GM23248 (cell line): Measurements from ENCODE around the gene ANGEL1. TPM values are rescaled to one million over a fixed set of nuclear protein-coding genes. Genes with fewer than 3 reads are reported as not detected.

Experiments used
- DNase-seq: peaks from one replicate; pipeline ENCODE4 v3.0.0-alpha.2; 2015
- H2AFZ ChIP-seq: fragments of 200-600 bp; sonication (generic); 2 replicates; pipeline ENCODE4 v1.6.1; 2016; ENCODE audit warnings: antibody characterized with exemption
- H3F3A ChIP-seq: fragments of 200-600 bp; sonication (generic); 2 replicates; pipeline ENCODE4 v1.6.1; 2016; ENCODE audit warnings: mild to moderate bottlenecking, antibody characterized with exemption, mixed run types; ENCODE audit not compliant: insufficient read depth
- H3K27ac ChIP-seq: fragments of 200-600 bp; sonication (generic); 2 replicates; pipeline ENCODE4 v1.5.1; 2016; ENCODE audit warnings: mild to moderate bottlenecking
- H3K27me3 ChIP-seq: fragments of 200-600 bp; sonication (generic); replicated peaks from 2 replicates; pipeline ENCODE4 v1.6.1; 2016; ENCODE audit warnings: mild to moderate bottlenecking; ENCODE audit not compliant: insufficient read depth
- H3K36me3 ChIP-seq: fragments of 200-600 bp; sonication (generic); 2 replicates; pipeline ENCODE4 v1.6.1; 2016; ENCODE audit warnings: low read depth, mild to moderate bottlenecking
- H3K4me1 ChIP-seq: fragments of 200-600 bp; sonication (generic); 2 replicates; pipeline ENCODE4 v1.6.1; 2016; ENCODE audit warnings: mild to moderate bottlenecking; ENCODE audit not compliant: insufficient read depth
- H3K4me2 ChIP-seq: fragments of 200-600 bp; sonication (generic); one replicate; pipeline ENCODE4 v1.6.1; 2016; ENCODE audit warnings: mild to moderate bottlenecking; ENCODE audit not compliant: unreplicated experiment
- H3K4me3 ChIP-seq: fragments of 200-600 bp; sonication (generic); 2 replicates; pipeline ENCODE4 v1.5.1; 2016; ENCODE audit warnings: mild to moderate bottlenecking
- H3K79me2 ChIP-seq: fragments of 200-600 bp; sonication (generic); 2 replicates; pipeline ENCODE4 v1.6.1; 2016; ENCODE audit warnings: mild to moderate bottlenecking; ENCODE audit not compliant: insufficient read depth
- H3K9ac ChIP-seq: fragments of 200-600 bp; sonication (generic); 2 replicates; pipeline ENCODE4 v1.6.1; 2016; ENCODE audit warnings: mild to moderate bottlenecking
- H3K9me2 ChIP-seq: fragments of 200-600 bp; sonication (generic); 2 replicates; pipeline ENCODE4 v1.6.1; 2016; ENCODE audit warnings: mixed run types, mild to moderate bottlenecking, moderate library complexity; ENCODE audit not compliant: insufficient read depth
- H3K9me3 ChIP-seq: fragments of 200-600 bp; sonication (generic); one replicate; pipeline ENCODE4 v1.6.1; 2017; ENCODE audit warnings: low read depth
- H4K20me1 ChIP-seq: fragments of 200-600 bp; sonication (generic); 2 replicates; pipeline ENCODE4 v1.6.0; 2016; ENCODE audit not compliant: insufficient read depth
- EZH2 ChIP-seq: fragments of 200-600 bp; sonication (generic); IDR thresholded peaks from 2 replicates; pipeline ENCODE4 v1.6.1; 2018; ENCODE audit warnings: antibody characterized with exemption, mild to moderate bottlenecking; ENCODE audit not compliant: insufficient read depth, poor library complexity, severe bottlenecking
- EZH2phosphoT487 ChIP-seq: fragments of 200-600 bp; sonication (generic); IDR thresholded peaks from 2 replicates; pipeline ENCODE4 v1.6.1; 2018; ENCODE audit warnings: antibody characterized with exemption, moderate library complexity, mild to moderate bottlenecking, low read depth; ENCODE audit not compliant: insufficient read depth
- WGBS, 2 experiments: methylation state at CpG; one replicate each; pipeline ENCODE4 v1.1.6; 2015 to 2017; ENCODE audit warnings: low lambda C conversion rate in 2 of 2, low coverage in 1 of 2; ENCODE audit errors: missing lambda C conversion rate in 2 of 2; 5-methylcytosine and 5-hydroxymethylcytosine counted together
- in situ Hi-C: fragments of 300-500 bp; cut with MboI; formaldehyde crosslinking; loops from 2 replicates; pipeline ENCODE4 v1.15.0; 2020
- polyA plus RNA-seq: library from polyadenylated mRNA; unstranded; fragments of >200 nt; fragmentation: Nextera tagmentation; extraction: Ambion mirVana; gene quantifications from 2 replicates; pipeline ENCODE4 v1.2.1, GENCODE V29; 2016
- total RNA-seq: library from RNA; depleted of rRNA; stranded (reverse); fragments of >200 nt; shearing (Covaris generic); gene quantifications from 2 replicates; pipeline ENCODE4 v1.2.3, GENCODE V29; 2014

The ANGEL1 gene
- total and polyA plus RNA-seq, 2 experiments from 2014 or later = 4.9 to 7.3 TPM

- 83 to 85% methylated on average over 18 of the region's 18 CpGs for WGBS, 2 experiments
- in situ Hi-C loops = no loop called here
- 0 out of 2 replicates have a peak overlapping the region, but pooled peaks have one; percentile 39 for H2AFZ ChIP-seq
- no peak overlapping the region for H3K9ac ChIP-seq
- no peak for TF ChIP-seq EZH2phosphoT487
- no peak for TF ChIP-seq EZH2
- H3K4me3 ChIP-seq = no peak overlapping the region
- H3K27ac ChIP-seq = no peak overlapping the region
- H3K4me1 ChIP-seq = peaks cover 13% of the 10 kb centered on the region
- H4K20me1 ChIP-seq = no peaks in the 10 kb centered on the region
- no peaks in the 10 kb centered on the region for H3K27me3 ChIP-seq
- DNase-seq = no peak
- no peaks in the 10 kb centered on the region for H3F3A ChIP-seq
- H3K36me3 ChIP-seq = no peaks in the 10 kb centered on the region
- H3K9me2 ChIP-seq = no peaks in the 10 kb centered on the region
- peak overlapping the region; percentile 44 for H3K4me2 ChIP-seq
- H3K9me3 ChIP-seq = no peaks in the 10 kb centered on the region
- H3K79me2 ChIP-seq = no peaks in the 10 kb centered on the region
Measured at GRCh38 chr14:76773956-76774820, 38.5 kb downstream of the ANGEL1 start.

GRCh38 chr14:76773188-76773885, 39.3 kb downstream of the ANGEL1 start:
- Histone ChIP-seq H3K4me3 (no peak overlapping the region), H3F3A (no peaks in the 10 kb centered on the region), H3K4me2 (peak overlapping the region; percentile 44), H3K9ac (no peak overlapping the region), H3K9me2 (no peaks in the 10 kb centered on the region), H3K9me3 (no peaks in the 10 kb centered on the region), H4K20me1 (no peaks in the 10 kb centered on the region), H3K36me3 (no peaks in the 10 kb centered on the region), H2AFZ (0 out of 2 replicates have a peak overlapping the region, but pooled peaks have one; percentile 39), H3K27ac (no peak overlapping the region), H3K27me3 (no peaks in the 10 kb centered on the region), H3K4me1 (peaks cover 13% of the 10 kb centered on the region), H3K79me2 (no peaks in the 10 kb centered on the region)
- in situ Hi-C loops = no loop called here
- DNase-seq = peak; percentile 90
- TF ChIP-seq EZH2phosphoT487 (no peak), EZH2 (no peak)
- WGBS, 2 experiments = 22 to 23% methylated on average over 8 of the region's 8 CpGs

DNA sequence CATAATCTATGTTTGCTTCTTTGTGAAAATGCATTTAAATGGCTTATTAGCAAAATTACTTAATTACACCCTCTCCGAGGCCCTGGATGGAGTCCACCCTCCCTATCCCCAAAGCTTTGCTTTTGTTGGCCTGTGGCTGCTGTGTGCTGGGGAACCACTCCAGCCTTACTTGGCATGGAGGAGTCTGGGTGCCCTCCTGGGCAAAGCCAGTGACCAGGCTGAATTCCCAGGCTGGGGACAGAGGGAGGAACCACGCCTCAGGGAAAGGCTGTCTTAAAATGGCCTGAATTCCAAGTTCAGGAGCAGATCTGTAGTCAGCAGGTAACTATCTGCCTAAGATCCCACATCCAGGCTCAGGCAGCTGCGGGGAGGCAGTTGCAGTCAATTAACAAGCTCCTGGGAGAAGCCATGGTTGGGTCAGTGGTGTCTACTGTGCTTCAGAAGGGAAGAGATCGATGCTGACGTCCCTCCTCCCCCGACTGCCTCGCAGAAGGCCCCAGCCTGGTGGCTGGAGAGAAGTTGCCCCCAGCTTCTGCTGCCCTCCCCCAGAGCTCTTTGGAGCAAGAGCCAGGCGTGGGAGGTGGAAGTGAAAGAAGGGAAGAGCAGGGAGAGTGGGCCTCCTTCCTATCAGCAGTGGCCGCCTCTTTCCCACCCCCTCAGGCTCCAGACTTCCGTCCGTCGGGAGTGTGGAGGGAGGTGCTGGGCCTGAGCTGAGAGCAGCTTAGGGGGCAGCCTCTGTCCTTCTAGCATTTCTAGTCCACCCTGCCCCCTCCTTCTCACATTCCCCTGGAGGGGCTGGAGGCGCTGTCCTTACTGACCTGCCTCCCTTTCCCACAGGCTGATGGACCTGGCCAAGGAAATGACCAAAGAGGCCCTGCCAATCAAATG, 40.1 kb downstream of the ANGEL1 start:
- no peaks in the 10 kb centered on the region for H3K79me2 ChIP-seq
- no peaks in the 10 kb centered on the region for H3F3A ChIP-seq
- in situ Hi-C loops = no loop called here
- no peak for DNase-seq
- peaks cover 13% of the 10 kb centered on the region for H3K4me1 ChIP-seq
- peak overlapping the region; percentile 44 for H3K4me2 ChIP-seq
- H3K4me3 ChIP-seq = no peak overlapping the region
- no peaks in the 10 kb centered on the region for H3K27me3 ChIP-seq
- no peaks in the 10 kb centered on the region for H4K20me1 ChIP-seq
- H2AFZ ChIP-seq = 0 out of 2 replicates have a peak overlapping the region, but pooled peaks have one; percentile 39
- no peaks in the 10 kb centered on the region for H3K9me3 ChIP-seq
- TF ChIP-seq EZH2phosphoT487 (no peak), EZH2 (no peak)
- no peak overlapping the region for H3K27ac ChIP-seq
- no peaks in the 10 kb centered on the region for H3K36me3 ChIP-seq
- WGBS, 2 experiments = 78 to 92% methylated on average over 12 to 13 of the region's 13 CpGs
- no peaks in the 10 kb centered on the region for H3K9me2 ChIP-seq
- H3K9ac ChIP-seq = no peak overlapping the region

- 83 to 87% methylated on average over 9 of the region's 9 CpGs for WGBS, 2 experiments
- in situ Hi-C loops = no loop called here
- no peak overlapping the region for H3K4me3 ChIP-seq
- no peaks in the 10 kb centered on the region for H4K20me1 ChIP-seq
- H3K9ac ChIP-seq = no peak overlapping the region
- no peaks in the 10 kb centered on the region for H3K27me3 ChIP-seq
- TF ChIP-seq EZH2 = no peak
- no peak for TF ChIP-seq EZH2phosphoT487
- H2AFZ ChIP-seq = no peak overlapping the region
- H3F3A ChIP-seq = no peaks in the 10 kb centered on the region
- no peaks in the 10 kb centered on the region for H3K79me2 ChIP-seq
- no peaks in the 10 kb centered on the region for H3K9me3 ChIP-seq
- no peaks in the 10 kb centered on the region for H3K9me2 ChIP-seq
- DNase-seq = no peak
- H3K27ac ChIP-seq = no peak overlapping the region
- peaks cover 13% of the 10 kb centered on the region for H3K4me1 ChIP-seq
- no peak overlapping the region for H3K4me2 ChIP-seq
- no peaks in the 10 kb centered on the region for H3K36me3 ChIP-seq
Measured at GRCh38 chr14:76771437-76771980, 41.2 kb downstream of the ANGEL1 start.
